ENCODE results near the gene B9D1.

- TF ChIP-seq ZNF407 (CRISPR knock-in tag; IDR thresholded peaks at IDR 0.05; ENCODE audit: not compliant biosample characterization), result no peak
- no peak for TF ChIP-seq RXRA (CRISPR knock-in tag; IDR thresholded peaks at IDR 0.05)
These were observed 17.0 kb upstream of the B9D1 start for GRCh38 chr17:19379361-19380065.
